Measurements from ENCODE around the gene RPL5. TPM values are rescaled to one million over a fixed set of nuclear protein-coding genes. Genes with fewer than 3 reads are reported as not detected.

RPL5 gene
- total RNA-seq, 4 donors from 2014 or later: 1,085 to 2,182 (median 1,790) TPM

GRCh38 chr1:92786111-92786901 lies 45.5 kb upstream of the RPL5 start:
- WGBS: 80% methylated on average over 5 of the region's 5 CpGs
- H3K27ac ChIP-seq (replicated peaks in 1 of 4): peak overlapping the region in 3 of 4 donors; percentile 99
- H3K27me3 ChIP-seq: no peaks in the 10 kb centered on the region
- TF ChIP-seq POLR2A (IDR thresholded peaks at IDR 0.05; ENCODE audit: low read depth): no peak
- peaks cover 19 to 35% (median 28%) of the 10 kb centered on the region in 4 donors for H3K4me1 ChIP-seq
- H3K36me3 ChIP-seq: no peaks in the 10 kb centered on the region
- DNase-seq (ENCODE audit: extremely low spot score): no peak
- peak overlapping the region; percentile 74 to 99 (median 90) for H3K4me3 ChIP-seq
- no peaks in the 10 kb centered on the region for H3K9me3 ChIP-seq
- intact Hi-C loops (cut with DNase I): loop anchor here (10.0 kb wide), 1 partner anchor 48 kb away; the partner anchor contains the start of gene RPL5

DNA sequence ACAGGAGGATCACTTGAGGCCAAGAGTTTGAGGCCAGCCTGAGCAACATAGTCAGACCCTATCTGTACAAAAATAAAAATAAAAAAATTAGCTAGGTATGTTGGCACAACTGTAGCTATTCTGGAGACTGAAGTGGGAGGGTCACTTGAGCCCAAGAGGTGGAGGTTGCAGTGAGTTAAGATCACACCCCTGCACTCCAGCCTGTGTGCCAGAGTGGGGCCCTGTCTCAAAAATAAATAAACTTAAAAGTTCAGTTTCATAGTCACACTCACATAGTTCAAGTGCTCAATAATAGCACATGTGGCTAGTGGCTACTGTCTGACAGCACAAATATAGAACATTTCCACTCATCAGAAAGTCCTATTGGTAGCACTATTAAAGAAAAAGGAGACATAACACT lies 41.8 kb upstream of the RPL5 start:
- no peak overlapping the region for H3K27ac ChIP-seq (replicated peaks in 1 of 4)
- no peak overlapping the region for H3K4me3 ChIP-seq
- no peak for DNase-seq (ENCODE audit: extremely low spot score)
- H3K27me3 ChIP-seq: no peaks in the 10 kb centered on the region
- intact Hi-C loops (cut with DNase I): no loop called here
- TF ChIP-seq CTCF (IDR thresholded peaks at IDR 0.05): no peak
- TF ChIP-seq POLR2A (IDR thresholded peaks at IDR 0.05; ENCODE audit: low read depth): no peak
- TF ChIP-seq EP300 (IDR thresholded peaks at IDR 0.05): no peak
- no peak for TF ChIP-seq POLR2AphosphoS5 (IDR thresholded peaks at IDR 0.05)
- H3K4me1 ChIP-seq: peaks cover 4 to 8% (median 7%) of the 10 kb centered on the region in 4 donors
- no peaks in the 10 kb centered on the region for H3K9me3 ChIP-seq
- no peaks in the 10 kb centered on the region for H3K36me3 ChIP-seq

DNA sequence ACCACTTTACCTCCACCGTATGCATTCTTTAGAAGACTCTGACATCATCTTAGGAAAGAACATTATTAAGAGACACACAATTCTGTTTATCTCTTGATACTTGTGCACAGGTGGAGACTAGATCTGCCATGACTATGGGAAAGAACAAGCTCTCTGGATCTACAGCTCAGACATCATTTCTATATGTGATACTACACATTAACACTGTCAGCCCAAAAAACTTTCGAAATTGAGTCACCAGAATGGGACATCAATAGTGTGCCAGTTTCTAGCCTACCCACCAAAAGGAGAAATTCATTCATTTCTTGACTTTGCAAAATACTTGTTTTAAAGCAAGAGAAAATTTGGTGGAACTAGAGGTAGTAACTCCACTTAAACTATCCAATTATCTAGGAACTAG lies 41.0 kb upstream of the RPL5 start:
- H3K36me3 ChIP-seq: no peaks in the 10 kb centered on the region
- H3K27me3 ChIP-seq: no peaks in the 10 kb centered on the region
- no peak for TF ChIP-seq EP300 (IDR thresholded peaks at IDR 0.05)
- TF ChIP-seq POLR2A (IDR thresholded peaks at IDR 0.05; ENCODE audit: low read depth): no peak
- TF ChIP-seq POLR2AphosphoS5 (IDR thresholded peaks at IDR 0.05): no peak
- TF ChIP-seq CTCF (IDR thresholded peaks at IDR 0.05): no peak
- 87% methylated on average over 2 of the region's 2 CpGs for WGBS
- no peak for DNase-seq (ENCODE audit: extremely low spot score)
- H3K4me1 ChIP-seq: peaks cover 0 to 3% (median under 1%) of the 10 kb centered on the region in 4 donors
- intact Hi-C loops (cut with DNase I): no loop called here
- no peak overlapping the region for H3K4me3 ChIP-seq
- no peak overlapping the region for H3K27ac ChIP-seq (replicated peaks in 1 of 4)
- H3K9me3 ChIP-seq: no peaks in the 10 kb centered on the region

DNA sequence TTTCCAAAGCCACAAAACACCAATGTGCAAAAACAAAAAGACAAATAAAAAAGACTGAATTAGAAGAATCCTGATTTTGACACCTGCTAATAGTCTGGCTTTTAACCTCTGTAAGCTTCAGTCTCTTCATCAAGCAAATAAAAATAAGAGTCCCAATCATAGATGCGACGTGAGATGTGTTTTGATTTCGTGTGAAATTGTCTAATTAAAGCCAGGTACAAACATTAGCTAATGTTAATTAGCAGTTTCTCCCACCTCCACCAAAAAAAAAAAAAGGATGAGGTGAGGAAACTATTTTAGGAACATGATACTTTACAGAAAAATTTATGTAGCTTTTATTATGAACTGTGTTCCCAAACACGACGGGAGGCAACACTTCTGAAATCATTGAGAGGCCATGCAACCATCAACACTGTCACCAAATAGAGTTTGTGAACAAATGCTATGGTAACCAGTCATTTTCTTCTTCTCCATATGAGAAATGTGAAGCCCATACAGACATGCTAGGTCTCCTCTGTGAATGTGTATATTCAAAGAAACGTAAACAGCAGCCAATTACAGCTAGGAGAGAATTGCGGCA lies 40.3 kb upstream of the RPL5 start:
- intact Hi-C loops (cut with DNase I): no loop called here
- Histone ChIP-seq H3K4me3 (no peak overlapping the region), H3K4me1 (peaks cover 0 to 3% (median 0%) of the 10 kb centered on the region in 4 donors), H3K27me3 (no peaks in the 10 kb centered on the region), H3K9me3 (no peaks in the 10 kb centered on the region), H3K27ac (replicated peaks in 1 of 4) (no peak overlapping the region), H3K36me3 (no peaks in the 10 kb centered on the region)
- TF ChIP-seq EP300 (IDR thresholded peaks at IDR 0.05): no peak
- TF ChIP-seq POLR2A (IDR thresholded peaks at IDR 0.05; ENCODE audit: low read depth): no peak
- 73% methylated on average over 7 of the region's 7 CpGs for WGBS
- DNase-seq (ENCODE audit: extremely low spot score): no peak

DNA sequence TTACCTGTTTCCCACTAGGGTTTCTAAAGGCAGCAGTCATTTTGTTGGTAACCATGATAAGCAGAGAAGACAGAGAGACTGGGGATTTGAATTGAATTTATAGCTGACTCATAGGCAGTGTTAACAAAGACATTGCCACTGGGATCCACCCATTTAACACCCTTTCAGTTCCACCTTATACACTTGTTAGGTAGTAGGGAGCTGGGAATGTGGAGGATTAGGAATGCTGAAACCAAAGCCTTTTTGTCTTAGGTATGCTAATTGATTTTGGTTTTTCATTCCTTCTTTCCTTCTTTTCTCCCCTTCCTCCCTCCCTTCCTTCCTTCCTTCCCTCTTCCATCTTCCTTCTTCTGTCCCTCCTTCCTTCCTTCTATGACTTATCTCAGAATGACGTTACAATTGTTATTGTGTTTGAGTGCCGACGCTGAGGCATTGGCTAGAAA lies 39.5 kb upstream of the RPL5 start:
- intact Hi-C loops (cut with DNase I): no loop called here
- Histone ChIP-seq H3K36me3 (no peaks in the 10 kb centered on the region), H3K27me3 (no peaks in the 10 kb centered on the region), H3K4me1 (peaks cover 0 to 3% (median 0%) of the 10 kb centered on the region in 4 donors), H3K27ac (replicated peaks in 1 of 4) (no peak overlapping the region), H3K4me3 (no peak overlapping the region), H3K9me3 (no peaks in the 10 kb centered on the region)
- no peak for DNase-seq (ENCODE audit: extremely low spot score)
- TF ChIP-seq EP300 (IDR thresholded peaks at IDR 0.05) (no peak), POLR2AphosphoS5 (IDR thresholded peaks at IDR 0.05) (no peak), CTCF (IDR thresholded peaks at IDR 0.05) (no peak), POLR2A (IDR thresholded peaks at IDR 0.05; ENCODE audit: low read depth) (no peak)
- WGBS: 55% methylated on average over 3 of the region's 3 CpGs
